Natural killer cell (primary cell): ENCODE measurements around the gene KIAA0513. TPM values are rescaled to one million over a fixed set of nuclear protein-coding genes. Genes with fewer than 3 reads are reported as not detected.

Experiments used
- ATAC-seq, 3 donors: fragments of 150-1000 bp in 2 of 3; fragments of 200-7000 bp in 1 of 3; cut with Tn5 transposase; 1 replicate in 1 of 3; 2 replicates in 2 of 3; pipeline ENCODE4 v1.10.0; 2021; ENCODE audit warnings: mild to moderate bottlenecking in 2 of 3, moderate library complexity in 2 of 3
- DNase-seq, 2 donors: peaks; one replicate each; pipeline versions ENCODE4 v3.0.0 to v3.0.0-alpha.2; 2013 to 2021; ENCODE audit warnings: mixed read lengths in 1 of 2
- H3K27ac ChIP-seq: one replicate; pipeline ENCODE4 v1.5.1; 2013; ENCODE audit warnings: mild to moderate bottlenecking, low read length
- H3K27me3 ChIP-seq: one replicate; pipeline ENCODE4 v1.6.1; 2013; ENCODE audit warnings: low read length; ENCODE audit not compliant: control insufficient read depth, insufficient read depth
- H3K36me3 ChIP-seq: one replicate; pipeline ENCODE4 v1.6.1; 2013; ENCODE audit warnings: low read length; ENCODE audit not compliant: control insufficient read depth, insufficient read depth
- H3K4me1 ChIP-seq: one replicate; pipeline ENCODE4 v1.6.1; 2013; ENCODE audit warnings: low read length; ENCODE audit not compliant: control insufficient read depth, insufficient read depth
- H3K4me3 ChIP-seq: one replicate; pipeline ENCODE4 v1.5.1; 2013; ENCODE audit warnings: low read length
- H3K9me3 ChIP-seq: one replicate; pipeline ENCODE4 v1.6.1; 2013; ENCODE audit warnings: low read length; ENCODE audit not compliant: control insufficient read depth, insufficient read depth
- H3K27ac Mint-ChIP-seq, 2 donors: one replicate each; pipeline ENCODE4 v1.8.0; 2022; ENCODE audit warnings: mild to moderate bottlenecking in 2 of 2, mixed read lengths in 2 of 2, moderate library complexity in 1 of 2
- H3K27me3 Mint-ChIP-seq, 2 donors: one replicate each; pipeline ENCODE4 v1.8.0; 2022; ENCODE audit warnings: low read depth in 2 of 2, mixed read lengths in 2 of 2
- H3K36me3 Mint-ChIP-seq: one replicate; pipeline ENCODE4 v1.8.0; 2022; ENCODE audit warnings: mixed read lengths
- H3K4me1 Mint-ChIP-seq, 2 donors: one replicate each; pipeline ENCODE4 v1.8.0; 2022; ENCODE audit warnings: mixed read lengths in 2 of 2
- H3K4me3 Mint-ChIP-seq: one replicate; pipeline ENCODE4 v1.8.0; 2022; ENCODE audit warnings: mild to moderate bottlenecking, moderate library complexity, mixed read lengths
- H3K9me3 Mint-ChIP-seq, 2 donors: one replicate each; pipeline ENCODE4 v1.8.0; 2022; ENCODE audit warnings: mixed read lengths in 2 of 2
- CTCF ChIP-seq: fragments of 200-600 bp; IDR thresholded peaks from one replicate; pipeline ENCODE4 v1.8.0; 2022; ENCODE audit warnings: antibody characterized with exemption
- WGBS: methylation state at CpG from one replicate; pipeline ENCODE4 v1.1.7; 2013; ENCODE audit warnings: missing lambda C conversion rate; ENCODE audit not compliant: insufficient coverage; 5-methylcytosine and 5-hydroxymethylcytosine counted together
- intact Hi-C: fragments of 100-400 bp; cut with micrococcal nuclease; formaldehyde crosslinking; loops from one replicate; pipeline ENCODE4 v1.14.2; 2022
- total RNA-seq, 4 donors: library from RNA; stranded (reverse); fragments of 120-200 nt in 1 of 4; gene quantifications; one replicate each; pipeline versions ENCODE4 v1.2.3 to v1.2.4, GENCODE V29; 2013 to 2022

Gene KIAA0513
- total RNA-seq, 3 donors from 2014 or later (not counting 1 experiment from before 2014, with no cell fraction given), result 7.9 to 17.7 (median 12.1) TPM

- ATAC-seq (no peak), DNase-seq (no peak)
- H3K9me3 ChIP-seq, result no peaks in the 10 kb centered on the region
- Mint-ChIP-seq H3K27me3 (no peaks in the 10 kb centered on the region), H3K9me3 (no peaks in the 10 kb centered on the region), H3K4me1 (peaks cover 0 to 8% of the 10 kb centered on the region in 2 donors), H3K36me3 (no peaks in the 10 kb centered on the region), H3K27ac (no peak overlapping the region), H3K4me3 (no peak overlapping the region)
- H3K36me3 ChIP-seq, result no peaks in the 10 kb centered on the region
- no peak for TF ChIP-seq CTCF
- intact Hi-C loops, result no loop called here
- no peak overlapping the region for H3K4me3 ChIP-seq
- H3K4me1 ChIP-seq, result no peaks in the 10 kb centered on the region
- no peaks in the 10 kb centered on the region for H3K27me3 ChIP-seq
- WGBS, result 85% methylated on average over 4 of the region's 5 CpGs
- no peak overlapping the region for H3K27ac ChIP-seq
Measured at GRCh38 chr16:85037721-85038120, 10.1 kb downstream of the KIAA0513 start.

DNA sequence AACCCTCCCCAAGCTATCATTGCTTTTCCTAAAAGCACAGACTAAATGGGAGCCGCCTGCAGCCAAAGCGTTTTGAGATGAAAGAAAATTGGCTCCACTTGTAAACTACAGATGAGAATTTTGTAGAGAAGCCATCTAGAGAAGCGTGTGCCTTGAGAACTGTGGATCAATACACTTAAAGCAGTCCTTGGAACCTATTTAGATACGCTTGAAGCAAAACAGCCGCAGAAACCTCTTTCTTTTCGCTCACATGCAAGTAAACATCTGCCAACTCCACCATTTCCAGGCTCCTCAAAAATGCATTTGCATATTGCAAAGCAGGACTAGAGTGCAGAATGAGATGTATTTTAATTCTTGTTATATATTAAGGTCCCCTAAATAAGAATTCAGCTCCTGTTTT, 13.1 kb downstream of the KIAA0513 start:
- intact Hi-C loops, result no loop called here
- 95% methylated on average over 6 of the region's 6 CpGs for WGBS
- no peak for DNase-seq
- Histone ChIP-seq H3K27ac (no peak overlapping the region), H3K36me3 (no peaks in the 10 kb centered on the region), H3K9me3 (no peaks in the 10 kb centered on the region), H3K27me3 (no peaks in the 10 kb centered on the region), H3K4me1 (no peaks in the 10 kb centered on the region), H3K4me3 (no peak overlapping the region)
- Mint-ChIP-seq H3K27ac (no peak overlapping the region), H3K27me3 (no peaks in the 10 kb centered on the region), H3K4me3 (no peak overlapping the region), H3K4me1 (no peaks in the 10 kb centered on the region), H3K36me3 (no peaks in the 10 kb centered on the region), H3K9me3 (no peaks in the 10 kb centered on the region)
- no peak for ATAC-seq
- TF ChIP-seq CTCF, result no peak

- Histone ChIP-seq H3K27ac (no peak overlapping the region), H3K4me1 (no peaks in the 10 kb centered on the region), H3K4me3 (no peak overlapping the region), H3K36me3 (no peaks in the 10 kb centered on the region), H3K27me3 (no peaks in the 10 kb centered on the region), H3K9me3 (no peaks in the 10 kb centered on the region)
- no peaks in the 10 kb centered on the region for H3K36me3 Mint-ChIP-seq
- peaks cover 4 to 8% of the 10 kb centered on the region in 2 donors for H3K27me3 Mint-ChIP-seq
- H3K9me3 Mint-ChIP-seq, result no peaks in the 10 kb centered on the region
- intact Hi-C loops, result no loop called here
- no peak for TF ChIP-seq CTCF
- 89% methylated on average over 27 of the region's 27 CpGs for WGBS
- no peak for DNase-seq
- H3K4me3 Mint-ChIP-seq, result no peak overlapping the region
- peaks cover 0 to 4% of the 10 kb centered on the region in 2 donors for H3K4me1 Mint-ChIP-seq
- no peak for ATAC-seq
- no peak overlapping the region for H3K27ac Mint-ChIP-seq
Measured at GRCh38 chr16:85041219-85042166, 13.9 kb downstream of the KIAA0513 start.
